RWPE2 (cell line): ENCODE measurements around the gene LARGE1.

Experiments
- ATAC-seq: fragments of 200-7000 bp; cut with Tn5 transposase; 3 replicates; pipeline ENCODE4 v1.9.1; 2021; ENCODE audit warnings: low read depth
- DNase-seq: peaks from one replicate; pipeline ENCODE4 v3.0.0-alpha.2; 2020; ENCODE audit warnings: low spot score
- H3K27ac ChIP-seq: fragments of 450-650 bp; 2 replicates; pipeline ENCODE4 v1.5.1; 2017; ENCODE audit warnings: mild to moderate bottlenecking; ENCODE audit not compliant: poor library complexity, severe bottlenecking
- H3K27me3 ChIP-seq: fragments of 250-450 bp; sonication (Bioruptor Pico); 2 replicates; pipeline ENCODE4 v1.5.1; 2021; ENCODE audit warnings: mild to moderate bottlenecking, moderate library complexity; ENCODE audit not compliant: insufficient read depth, poor library complexity, severe bottlenecking
- H3K36me3 ChIP-seq: fragments of 250-450 bp; sonication (Bioruptor Pico); 2 replicates; pipeline ENCODE4 v1.5.1; 2020; ENCODE audit warnings: low read depth, mild to moderate bottlenecking, moderate library complexity
- H3K4me1 ChIP-seq: fragments of 250-450 bp; sonication (Bioruptor Pico); 2 replicates; pipeline ENCODE4 v1.5.1; 2021; ENCODE audit warnings: mild to moderate bottlenecking, moderate library complexity; ENCODE audit not compliant: insufficient read depth, poor library complexity, severe bottlenecking
- H3K4me3 ChIP-seq: fragments of 250-450 bp; sonication (Bioruptor Pico); 2 replicates; pipeline ENCODE4 v1.5.1; 2021; ENCODE audit warnings: mild to moderate bottlenecking, moderate library complexity; ENCODE audit not compliant: severe bottlenecking
- H3K9me3 ChIP-seq: fragments of 250-450 bp; sonication (Bioruptor Pico); 2 replicates; pipeline ENCODE4 v1.5.1; 2021; ENCODE audit warnings: mild to moderate bottlenecking, moderate library complexity; ENCODE audit not compliant: severe bottlenecking
- CTCF ChIP-seq: fragments of 450-650 bp; IDR thresholded peaks from one replicate; pipeline ENCODE4 v1.5.1; 2017; ENCODE audit warnings: mild to moderate bottlenecking, moderate library complexity; ENCODE audit not compliant: poor library complexity, severe bottlenecking

The LARGE1 gene

GRCh38 chr22:33866511-33866910 lies 53.8 kb downstream of the LARGE1 start:
- ATAC-seq (no peak), DNase-seq (no peak)
- Histone ChIP-seq H3K36me3 (no peaks in the 10 kb centered on the region), H3K27me3 (no peaks in the 10 kb centered on the region), H3K4me3 (no peak overlapping the region), H3K9me3 (no peaks in the 10 kb centered on the region), H3K27ac (no peak overlapping the region), H3K4me1 (no peaks in the 10 kb centered on the region)
- TF ChIP-seq CTCF, result no peak

GRCh38 chr22:33865996-33866395 lies 54.3 kb downstream of the LARGE1 start:
- DNase-seq, result no peak
- no peak for TF ChIP-seq CTCF
- H3K9me3 ChIP-seq, result no peaks in the 10 kb centered on the region
- H3K27ac ChIP-seq, result no peak overlapping the region
- H3K4me1 ChIP-seq, result no peaks in the 10 kb centered on the region
- H3K36me3 ChIP-seq, result no peaks in the 10 kb centered on the region
- no peak for ATAC-seq
- H3K4me3 ChIP-seq, result no peak overlapping the region
- H3K27me3 ChIP-seq, result no peaks in the 10 kb centered on the region

GRCh38 chr22:33865248-33865647 lies 55.0 kb downstream of the LARGE1 start:
- Histone ChIP-seq H3K27me3 (no peaks in the 10 kb centered on the region), H3K4me1 (no peaks in the 10 kb centered on the region), H3K27ac (no peak overlapping the region), H3K4me3 (no peak overlapping the region), H3K36me3 (no peaks in the 10 kb centered on the region), H3K9me3 (no peaks in the 10 kb centered on the region)
- TF ChIP-seq CTCF, result no peak
- ATAC-seq (no peak), DNase-seq (no peak)

DNA sequence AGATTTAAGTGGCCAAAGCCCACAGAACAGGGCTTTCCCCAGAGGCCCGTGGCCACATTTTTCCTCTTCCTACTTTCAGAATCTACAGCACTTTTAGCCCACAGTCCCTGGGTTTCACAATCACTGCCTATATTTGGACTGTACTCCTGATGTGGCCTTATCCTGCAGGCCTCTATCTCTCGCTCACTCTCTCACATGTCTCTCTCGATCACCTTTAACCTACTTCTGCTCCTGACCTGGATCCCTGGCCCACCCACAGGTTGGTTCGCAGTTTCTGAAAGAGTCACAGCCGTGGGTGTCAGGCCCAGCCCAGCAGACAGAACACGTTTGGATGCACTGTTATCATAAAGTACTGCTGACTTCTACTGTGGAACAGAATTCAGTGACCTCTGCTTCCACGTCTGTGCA lies 55.5 kb downstream of the LARGE1 start:
- no peak for TF ChIP-seq CTCF
- Histone ChIP-seq H3K27me3 (no peaks in the 10 kb centered on the region), H3K9me3 (no peaks in the 10 kb centered on the region), H3K27ac (no peak overlapping the region), H3K4me1 (no peaks in the 10 kb centered on the region), H3K36me3 (no peaks in the 10 kb centered on the region), H3K4me3 (no peak overlapping the region)
- no peak for DNase-seq
- no peak for ATAC-seq

GRCh38 chr22:33861216-33861875 lies 58.9 kb downstream of the LARGE1 start:
- H3K4me3 ChIP-seq, result no peak overlapping the region
- H3K9me3 ChIP-seq, result no peaks in the 10 kb centered on the region
- no peaks in the 10 kb centered on the region for H3K4me1 ChIP-seq
- H3K27ac ChIP-seq, result no peak overlapping the region
- no peak for DNase-seq
- no peak for ATAC-seq
- H3K27me3 ChIP-seq, result no peaks in the 10 kb centered on the region
- no peaks in the 10 kb centered on the region for H3K36me3 ChIP-seq
- no peak for TF ChIP-seq CTCF
